ENCODE results near the gene DNAJB13. TPM values are rescaled to one million over a fixed set of nuclear protein-coding genes. Genes with fewer than 3 reads are reported as not detected.

DNAJB13 gene
- total and polyA plus RNA-seq, 2 of the 13 experiments (the other 11 are each of a cell fraction or from before 2014, with no cell fraction given) = 2.3 TPM; not detected in 1

- TF ChIP-seq ZNF772 (CRISPR knock-in tag; IDR thresholded peaks at IDR 0.05) = peak; percentile 59; the same call in 1 of the 2 replicates
- TF ChIP-seq DRAP1 (CRISPR knock-in tag; IDR thresholded peaks at IDR 0.05) = peak; percentile 21; the same call in 1 of the 2 replicates
- peak; percentile 83 for TF ChIP-seq ZNF788 (CRISPR knock-in tag; IDR thresholded peaks at IDR 0.05; ENCODE audit: borderline replicate concordance)
- peak; percentile 47; the same call in 1 of the 2 replicates for TF ChIP-seq ZNF441 (CRISPR knock-in tag; IDR thresholded peaks at IDR 0.05; ENCODE audit: borderline replicate concordance)
- TF ChIP-seq DNMT1 (CRISPR knock-in tag; IDR thresholded peaks at IDR 0.05) = peak; percentile 25; the same call in 1 of the 2 replicates
- TF ChIP-seq ZNF687 (CRISPR knock-in tag; IDR thresholded peaks at IDR 0.05) = peak; percentile 90
- 0 out of 2 replicates have a peak, but pooled peaks have one; percentile 33 for TF ChIP-seq IRF9 (CRISPR knock-in tag; IDR thresholded peaks at IDR 0.05; ENCODE audit: borderline replicate concordance)
- TF ChIP-seq YY1 (IDR thresholded peaks at IDR 0.05; ENCODE audit: insufficient read depth, insufficient replicate concordance, low read depth, low read length) = peak; percentile 14
- no peak for TF ChIP-seq ZNF367 (CRISPR knock-in tag; IDR thresholded peaks at IDR 0.05; ENCODE audit: borderline replicate concordance)
- TF ChIP-seq ARID4A (CRISPR knock-in tag; IDR thresholded peaks at IDR 0.05; ENCODE audit: borderline replicate concordance) = peak; percentile 48; the same call in 1 of the 2 replicates
- no peak for TF ChIP-seq SMAD3 (CRISPR knock-in tag; IDR thresholded peaks at IDR 0.05)
- TF ChIP-seq HNRNPLL (IDR thresholded peaks at IDR 0.05; ENCODE audit: low read depth, low read length, poor library complexity, severe bottlenecking) = no peak
- no peak; the same call in 1 of the 2 replicates for TF ChIP-seq ZSCAN21 (CRISPR knock-in tag; IDR thresholded peaks at IDR 0.05; ENCODE audit: borderline replicate concordance)
- TF ChIP-seq ZNF790 (CRISPR knock-in tag; IDR thresholded peaks at IDR 0.05; ENCODE audit: borderline replicate concordance) = no peak
- TF ChIP-seq ELF3 (CRISPR knock-in tag; IDR thresholded peaks at IDR 0.05) = peak; percentile 71
- no peak for TF ChIP-seq ZSCAN5A (CRISPR knock-in tag; IDR thresholded peaks at IDR 0.05; ENCODE audit: borderline replicate concordance)
- TF ChIP-seq RFXANK (CRISPR knock-in tag; IDR thresholded peaks at IDR 0.05) = no peak
These were observed 67.6 kb downstream of the DNAJB13 start (continued) for GRCh38 chr11:74018331-74019005.

Measured in HepG2 (cell line).